HCT116 (cell line): ENCODE results near the gene TRMT1.

Experiments
- CTCF ChIP-seq, 3 experiments: fragments of 200-600 bp in 1 of 3; sonication (generic) in 1 of 3; IDR thresholded peaks in 2 of 3; conservative IDR thresholded peaks in 1 of 3; 2 replicates each; pipeline ENCODE4 v1.5.1; 2012 to 2017; ENCODE audit warnings: low read depth in 2 of 3, low read length in 2 of 3, antibody characterized with exemption in 1 of 3, borderline replicate concordance in 1 of 3, control low read depth in 1 of 3, mild to moderate bottlenecking in 1 of 3, mixed read lengths in 1 of 3, mixed run types in 1 of 3, moderate library complexity in 1 of 3; ENCODE audit not compliant: insufficient read depth in 1 of 3
- ELF1 ChIP-seq: IDR thresholded peaks from 2 replicates; pipeline ENCODE4 v1.6.1; 2012; ENCODE audit warnings: low read depth, borderline replicate concordance
- EZH2 ChIP-seq: fragments of 200-600 bp; sonication (generic); IDR thresholded peaks from 2 replicates; pipeline ENCODE4 v1.6.1; 2017; ENCODE audit warnings: antibody characterized with exemption, mixed run types
- POLR2A ChIP-seq: IDR thresholded peaks from 2 replicates; pipeline ENCODE4 v1.7.0; 2011; ENCODE audit warnings: borderline replicate concordance; ENCODE audit not compliant: insufficient read depth, insufficient read length; ENCODE audit errors: extremely low read depth
- RAD21 ChIP-seq: IDR thresholded peaks from 2 replicates; pipeline ENCODE4 v1.6.1; 2012; ENCODE audit warnings: low read depth, mild to moderate bottlenecking
- SP1 ChIP-seq: IDR thresholded peaks from 2 replicates; pipeline ENCODE4 v1.6.1; 2012; ENCODE audit warnings: low read depth
- ZNF274 ChIP-seq: fragments of 200-500 bp; sonication (Bioruptor generic); IDR thresholded peaks from 2 replicates; pipeline ENCODE4 v1.6.1; 2014; ENCODE audit warnings: mild to moderate bottlenecking, low read depth, low read length, inconsistent platforms
- TF ChIP-seq, protein P1 (sequence below): IDR thresholded peaks from 2 replicates; pipeline ENCODE4 v1.6.1; 2012
- TF ChIP-seq, protein P2 (sequence below): IDR thresholded peaks from 2 replicates; pipeline ENCODE4 v1.6.1; 2012

GRCh38 chr19:13162724-13163608, 46.4 kb upstream of the TRMT1 start:
- TF ChIP-seq, protein P1, sequence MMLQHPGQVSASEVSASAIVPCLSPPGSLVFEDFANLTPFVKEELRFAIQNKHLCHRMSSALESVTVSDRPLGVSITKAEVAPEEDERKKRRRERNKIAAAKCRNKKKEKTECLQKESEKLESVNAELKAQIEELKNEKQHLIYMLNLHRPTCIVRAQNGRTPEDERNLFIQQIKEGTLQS = no peak
- TF ChIP-seq EZH2 = no peak
- no peak for TF ChIP-seq CTCF (IDR thresholded peaks at IDR 0.05 in 2 of 3, conservative IDR thresholded peaks at IDR 0.05 in 1 of 3; ENCODE audit: borderline replicate concordance in 1 of 3, insufficient read depth in 1 of 3, low read depth in 2 of 3, low read length in 2 of 3)
- TF ChIP-seq, protein P2, sequence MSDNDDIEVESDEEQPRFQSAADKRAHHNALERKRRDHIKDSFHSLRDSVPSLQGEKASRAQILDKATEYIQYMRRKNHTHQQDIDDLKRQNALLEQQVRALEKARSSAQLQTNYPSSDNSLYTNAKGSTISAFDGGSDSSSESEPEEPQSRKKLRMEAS = no peak
- no peak for TF ChIP-seq ZNF274
- no peak for TF ChIP-seq SP1
- peak; percentile 42 for TF ChIP-seq POLR2A
- no peak for TF ChIP-seq RAD21
- no peak for TF ChIP-seq ELF1
